Calu3 (cell line): ENCODE results near the gene SRPX. TPM values are rescaled to one million over a fixed set of nuclear protein-coding genes. Genes with fewer than 3 reads are reported as not detected.

Source experiments
- BruUV-seq: library from RNA; stranded (reverse); fragments of 400-500 nt; replicated peaks from 2 replicates; lab custom pipeline; 2021; lab: Mats Ljungman, UMichigan
- CTCF ChIA-PET: fragments of 300-600 bp; sonication (Branson Sonifier 250); formaldehyde crosslinking; loops from one replicate; lab custom pipeline; 2022; ENCODE audit warnings: antibody characterized with exemption; lab: Charles Lee
- DNase-seq: peaks from one replicate; pipeline ENCODE4 v3.0.0; 2022
- H3K27ac Mint-ChIP-seq: one replicate; pipeline ENCODE4 v1.8.0; 2022; ENCODE audit warnings: mixed read lengths; ENCODE audit not compliant: unreplicated experiment
- H3K27me3 Mint-ChIP-seq: one replicate; pipeline ENCODE4 v1.8.0; 2022; ENCODE audit warnings: mixed read lengths; ENCODE audit not compliant: unreplicated experiment
- H3K36me3 Mint-ChIP-seq: one replicate; pipeline ENCODE4 v1.8.0; 2022; ENCODE audit warnings: mild to moderate bottlenecking, moderate library complexity, mixed read lengths; ENCODE audit not compliant: insufficient read depth, unreplicated experiment
- H3K4me1 Mint-ChIP-seq: one replicate; pipeline ENCODE4 v1.8.0; 2022; ENCODE audit warnings: mild to moderate bottlenecking, low read depth, mixed read lengths; ENCODE audit not compliant: unreplicated experiment
- H3K4me3 Mint-ChIP-seq: one replicate; pipeline ENCODE4 v1.8.0; 2022; ENCODE audit warnings: mild to moderate bottlenecking, low read depth, moderate library complexity, mixed read lengths; ENCODE audit not compliant: unreplicated experiment
- H3K9me3 Mint-ChIP-seq: one replicate; pipeline ENCODE4 v1.8.0; 2022; ENCODE audit warnings: low read depth, mixed read lengths; ENCODE audit not compliant: unreplicated experiment
- intact Hi-C: fragments of 100-400 bp; cut with micrococcal nuclease; formaldehyde crosslinking; loops from one replicate; pipeline ENCODE4 v1.10.0; 2022; ENCODE audit not compliant: unreplicated experiment
- total RNA-seq: library from RNA; stranded (reverse); gene quantifications from 2 replicates; pipeline ENCODE4 v1.2.3, GENCODE V29; 2022
- TF ChIP-seq, protein P1 (sequence below): fragments of 200-600 bp; IDR thresholded peaks from one replicate; pipeline ENCODE4 v1.8.0; 2022; ENCODE audit warnings: antibody characterized with exemption; ENCODE audit not compliant: unreplicated experiment

Gene SRPX
- total RNA-seq, 1 experiment from 2014 or later, result 1.2 TPM

DNA sequence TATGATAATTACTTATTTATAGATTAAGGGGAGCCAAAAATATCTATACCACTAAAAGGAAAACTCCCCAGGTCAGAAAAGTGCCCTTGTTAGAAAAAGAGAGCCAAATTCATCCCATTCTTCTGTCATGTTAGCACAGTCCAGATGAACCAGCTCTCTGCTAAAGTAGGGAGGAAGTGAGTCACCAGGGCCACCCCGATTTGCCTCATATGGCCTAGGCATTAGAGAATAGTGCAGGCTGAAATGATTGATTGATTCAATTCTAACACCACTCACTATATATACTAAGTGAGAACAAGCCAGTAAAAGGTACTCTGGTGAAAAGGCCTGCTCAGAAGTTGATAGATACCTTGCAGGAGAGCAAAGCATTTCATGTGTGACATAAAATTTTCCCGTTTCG lies 94.5 kb downstream of the SRPX start:
- Mint-ChIP-seq H3K4me3 (no peak overlapping the region), H3K36me3 (no peaks in the 10 kb centered on the region), H3K4me1 (peaks cover 14% of the 10 kb centered on the region), H3K27ac (no peak overlapping the region), H3K9me3 (no peaks in the 10 kb centered on the region), H3K27me3 (no peaks in the 10 kb centered on the region)
- CTCF ChIA-PET, result no interaction called here
- TF ChIP-seq, protein P1, sequence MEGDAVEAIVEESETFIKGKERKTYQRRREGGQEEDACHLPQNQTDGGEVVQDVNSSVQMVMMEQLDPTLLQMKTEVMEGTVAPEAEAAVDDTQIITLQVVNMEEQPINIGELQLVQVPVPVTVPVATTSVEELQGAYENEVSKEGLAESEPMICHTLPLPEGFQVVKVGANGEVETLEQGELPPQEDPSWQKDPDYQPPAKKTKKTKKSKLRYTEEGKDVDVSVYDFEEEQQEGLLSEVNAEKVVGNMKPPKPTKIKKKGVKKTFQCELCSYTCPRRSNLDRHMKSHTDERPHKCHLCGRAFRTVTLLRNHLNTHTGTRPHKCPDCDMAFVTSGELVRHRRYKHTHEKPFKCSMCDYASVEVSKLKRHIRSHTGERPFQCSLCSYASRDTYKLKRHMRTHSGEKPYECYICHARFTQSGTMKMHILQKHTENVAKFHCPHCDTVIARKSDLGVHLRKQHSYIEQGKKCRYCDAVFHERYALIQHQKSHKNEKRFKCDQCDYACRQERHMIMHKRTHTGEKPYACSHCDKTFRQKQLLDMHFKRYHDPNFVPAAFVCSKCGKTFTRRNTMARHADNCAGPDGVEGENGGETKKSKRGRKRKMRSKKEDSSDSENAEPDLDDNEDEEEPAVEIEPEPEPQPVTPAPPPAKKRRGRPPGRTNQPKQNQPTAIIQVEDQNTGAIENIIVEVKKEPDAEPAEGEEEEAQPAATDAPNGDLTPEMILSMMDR, result no peak
- DNase-seq, result no peak
- intact Hi-C loops, result no loop called here
- no TSS peak for BruUV-seq

DNA sequence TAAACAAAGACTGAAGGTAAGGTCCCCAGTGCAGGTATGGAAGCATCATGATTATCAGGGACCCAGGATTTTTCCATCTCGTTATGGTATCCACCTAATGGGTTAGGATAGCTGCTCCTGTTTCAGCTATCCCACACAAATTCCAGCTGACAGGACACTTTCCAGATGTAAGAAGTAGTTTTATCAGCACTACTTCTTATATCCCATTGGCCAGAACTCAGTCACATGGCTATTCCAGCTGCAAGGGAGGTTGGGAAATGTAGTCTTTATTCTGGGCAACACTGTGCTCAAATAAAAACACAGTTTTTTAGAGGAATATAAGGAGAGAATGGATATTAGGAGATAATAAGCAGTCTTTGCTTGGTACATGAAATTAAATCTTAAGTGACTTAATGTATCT lies 96.7 kb downstream of the SRPX start:
- H3K4me3 Mint-ChIP-seq, result no peak overlapping the region
- H3K36me3 Mint-ChIP-seq, result no peaks in the 10 kb centered on the region
- BruUV-seq, result no TSS peak
- H3K27me3 Mint-ChIP-seq, result no peaks in the 10 kb centered on the region
- H3K9me3 Mint-ChIP-seq, result no peaks in the 10 kb centered on the region
- intact Hi-C loops, result no loop called here
- CTCF ChIA-PET, result no interaction called here
- TF ChIP-seq, protein P1, result no peak
- no peaks in the 10 kb centered on the region for H3K4me1 Mint-ChIP-seq
- H3K27ac Mint-ChIP-seq, result no peak overlapping the region
- no peak for DNase-seq

DNA sequence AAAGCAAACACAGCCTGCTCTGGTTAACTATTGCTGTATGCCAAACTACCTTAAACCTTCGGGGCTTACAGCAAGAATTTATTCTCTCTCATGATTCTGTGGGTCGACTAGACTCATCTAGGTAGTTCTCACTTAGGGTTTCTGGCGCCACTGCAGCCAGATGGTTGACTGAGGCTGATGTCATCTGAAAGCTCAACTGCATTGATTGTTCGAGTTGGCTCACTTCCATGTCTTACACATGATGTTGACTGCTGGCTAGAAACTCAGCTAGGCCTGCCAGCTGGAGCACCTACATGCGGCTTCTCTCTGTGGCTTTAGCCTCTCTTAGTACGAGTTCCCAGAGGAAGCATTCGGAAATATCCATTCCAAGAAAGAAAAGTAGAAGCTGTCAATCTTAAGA lies 103.2 kb downstream of the SRPX start:
- BruUV-seq, result no TSS peak
- CTCF ChIA-PET, result no interaction called here
- peak; percentile 46 for DNase-seq

DNA sequence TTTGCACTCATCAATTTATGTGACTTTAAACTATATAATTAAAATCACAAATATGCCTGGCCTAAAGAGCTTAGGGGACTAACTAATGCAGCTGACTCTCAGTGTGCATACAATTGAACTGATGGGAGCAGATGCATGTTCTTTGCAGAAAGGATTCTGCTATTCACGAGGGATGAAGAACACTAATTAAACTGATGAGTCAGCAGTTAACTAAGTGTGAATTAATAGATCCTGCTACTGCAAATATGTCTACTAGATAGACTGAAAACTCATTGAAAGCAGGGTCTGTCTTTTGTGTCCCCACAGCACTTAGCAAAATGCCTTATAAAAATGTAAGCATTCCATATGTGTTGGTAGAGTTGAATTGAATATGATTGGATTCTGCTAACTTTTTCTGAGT lies 104.0 kb downstream of the SRPX start:
- no peak overlapping the region for H3K4me3 Mint-ChIP-seq
- H3K27ac Mint-ChIP-seq, result no peak overlapping the region
- DNase-seq, result no peak
- no peaks in the 10 kb centered on the region for H3K9me3 Mint-ChIP-seq
- H3K36me3 Mint-ChIP-seq, result no peaks in the 10 kb centered on the region
- BruUV-seq, result no TSS peak
- peaks cover 7% of the 10 kb centered on the region for H3K4me1 Mint-ChIP-seq
- TF ChIP-seq, protein P1, result no peak
- intact Hi-C loops, result no loop called here
- H3K27me3 Mint-ChIP-seq, result no peaks in the 10 kb centered on the region
- CTCF ChIA-PET, result no interaction called here

More for the DNA sequence above, 103.2 kb downstream of the SRPX start:
- TF ChIP-seq, protein P1, result no peak
- Mint-ChIP-seq H3K4me1 (peaks cover 7% of the 10 kb centered on the region), H3K4me3 (no peak overlapping the region), H3K36me3 (no peaks in the 10 kb centered on the region), H3K27ac (no peak overlapping the region), H3K27me3 (no peaks in the 10 kb centered on the region), H3K9me3 (no peaks in the 10 kb centered on the region)
- intact Hi-C loops, result no loop called here
